ENCODE measurements around the gene ARHGAP10. TPM values are rescaled to one million over a fixed set of nuclear protein-coding genes. Genes with fewer than 3 reads are reported as not detected.

The ARHGAP10 gene
- total RNA-seq, 1 donor from 2014 or later: 25.5 TPM

DNA sequence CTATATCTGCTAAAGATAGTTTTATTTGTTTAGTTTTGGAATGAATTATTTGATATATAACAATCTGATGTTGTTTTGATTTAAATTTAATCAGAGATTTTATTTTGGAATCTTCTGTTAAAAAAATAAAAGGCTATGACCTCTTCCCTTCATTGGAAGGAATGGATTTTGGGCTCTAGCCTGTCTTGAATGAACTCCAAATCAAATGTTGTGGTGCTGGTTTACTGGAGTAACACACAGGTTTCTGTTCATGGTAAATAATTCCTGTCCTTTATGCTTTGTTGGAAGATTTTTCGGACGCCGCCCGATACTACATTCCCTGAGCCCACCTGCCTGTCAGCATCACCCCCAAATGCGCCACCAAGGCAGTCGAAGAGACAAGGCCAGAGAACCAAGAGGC is 291.1 kb downstream of the ARHGAP10 start:
- DNase-seq (ENCODE audit: extremely low spot score, unreplicated experiment): no peak
- H3K9me3 Mint-ChIP-seq: peaks cover 6% of the 10 kb centered on the region
- TF ChIP-seq, protein P1, sequence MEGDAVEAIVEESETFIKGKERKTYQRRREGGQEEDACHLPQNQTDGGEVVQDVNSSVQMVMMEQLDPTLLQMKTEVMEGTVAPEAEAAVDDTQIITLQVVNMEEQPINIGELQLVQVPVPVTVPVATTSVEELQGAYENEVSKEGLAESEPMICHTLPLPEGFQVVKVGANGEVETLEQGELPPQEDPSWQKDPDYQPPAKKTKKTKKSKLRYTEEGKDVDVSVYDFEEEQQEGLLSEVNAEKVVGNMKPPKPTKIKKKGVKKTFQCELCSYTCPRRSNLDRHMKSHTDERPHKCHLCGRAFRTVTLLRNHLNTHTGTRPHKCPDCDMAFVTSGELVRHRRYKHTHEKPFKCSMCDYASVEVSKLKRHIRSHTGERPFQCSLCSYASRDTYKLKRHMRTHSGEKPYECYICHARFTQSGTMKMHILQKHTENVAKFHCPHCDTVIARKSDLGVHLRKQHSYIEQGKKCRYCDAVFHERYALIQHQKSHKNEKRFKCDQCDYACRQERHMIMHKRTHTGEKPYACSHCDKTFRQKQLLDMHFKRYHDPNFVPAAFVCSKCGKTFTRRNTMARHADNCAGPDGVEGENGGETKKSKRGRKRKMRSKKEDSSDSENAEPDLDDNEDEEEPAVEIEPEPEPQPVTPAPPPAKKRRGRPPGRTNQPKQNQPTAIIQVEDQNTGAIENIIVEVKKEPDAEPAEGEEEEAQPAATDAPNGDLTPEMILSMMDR (conservative IDR thresholded peaks at IDR 0.05): no peak
- no peak overlapping the region for H3K27ac Mint-ChIP-seq
- H3K27me3 Mint-ChIP-seq: no peaks in the 10 kb centered on the region
- H3K36me3 Mint-ChIP-seq: peaks cover 34% of the 10 kb centered on the region
- no peak overlapping the region for H3K4me3 Mint-ChIP-seq
- H3K4me1 Mint-ChIP-seq (ENCODE audit: unreplicated experiment): peaks cover 5% of the 10 kb centered on the region

GRCh38 chr4:148023512-148024181 is 291.8 kb downstream of the ARHGAP10 start:
- Mint-ChIP-seq H3K27me3 (no peaks in the 10 kb centered on the region), H3K4me3 (no peak overlapping the region), H3K9me3 (peaks cover 9% of the 10 kb centered on the region), H3K27ac (no peak overlapping the region), H3K36me3 (peaks cover 41% of the 10 kb centered on the region), H3K4me1 (ENCODE audit: unreplicated experiment) (peaks cover 5% of the 10 kb centered on the region)
- DNase-seq (ENCODE audit: extremely low spot score, unreplicated experiment): no peak
- TF ChIP-seq, protein P1 (conservative IDR thresholded peaks at IDR 0.05): no peak

- DNase-seq (ENCODE audit: extremely low spot score, unreplicated experiment): no peak
- Mint-ChIP-seq H3K4me1 (ENCODE audit: unreplicated experiment) (peaks cover 10% of the 10 kb centered on the region), H3K27me3 (no peaks in the 10 kb centered on the region), H3K9me3 (peaks cover 13% of the 10 kb centered on the region), H3K27ac (no peak overlapping the region), H3K36me3 (peaks cover 45% of the 10 kb centered on the region), H3K4me3 (no peak overlapping the region)
- TF ChIP-seq, protein P1 (conservative IDR thresholded peaks at IDR 0.05): no peak
Observed at GRCh38 chr4:148025981-148026380, 294.1 kb downstream of the ARHGAP10 start.

GRCh38 chr4:148027201-148027600 is 295.3 kb downstream of the ARHGAP10 start:
- Mint-ChIP-seq H3K36me3 (peaks cover 45% of the 10 kb centered on the region), H3K4me3 (no peak overlapping the region), H3K9me3 (peaks cover 13% of the 10 kb centered on the region), H3K27ac (no peak overlapping the region), H3K27me3 (no peaks in the 10 kb centered on the region), H3K4me1 (ENCODE audit: unreplicated experiment) (peaks cover 6% of the 10 kb centered on the region)
- TF ChIP-seq, protein P1 (conservative IDR thresholded peaks at IDR 0.05): no peak
- no peak for DNase-seq (ENCODE audit: extremely low spot score, unreplicated experiment)

GRCh38 chr4:148029781-148030180 is 297.9 kb downstream of the ARHGAP10 start:
- Mint-ChIP-seq H3K4me3 (no peak overlapping the region), H3K27me3 (no peaks in the 10 kb centered on the region), H3K27ac (peak overlapping the region; percentile 71), H3K4me1 (ENCODE audit: unreplicated experiment) (peaks cover 8% of the 10 kb centered on the region), H3K9me3 (peaks cover 13% of the 10 kb centered on the region), H3K36me3 (peaks cover 29% of the 10 kb centered on the region)
- TF ChIP-seq, protein P1 (conservative IDR thresholded peaks at IDR 0.05): no peak
- no peak for DNase-seq (ENCODE audit: extremely low spot score, unreplicated experiment)
